SHP77 (cell line): ENCODE results near the gene TBCEL.
"Not testable (repeated sequence)": the region's sequence is repeated elsewhere in the genome, so short reads cannot be mapped to it uniquely, and the experiment has no call there.

ENCODE experiments used
- DNase-seq, 2 experiments: peaks; one replicate each; lab custom pipeline; 2025; lab: John Stamatoyannopoulos, UW

Gene TBCEL

GRCh38 chr11:121106812-121107211 lies 82.9 kb downstream of the TBCEL start:
- no peak for DNase-seq

GRCh38 chr11:121108413-121108812 lies 84.5 kb downstream of the TBCEL start:
- DNase-seq = no peak

- DNase-seq = no peak
Measured at GRCh38 chr11:121109471-121109870, 85.6 kb downstream of the TBCEL start.

- DNase-seq = no peak
Measured at GRCh38 chr11:121109916-121110586, 86.1 kb downstream of the TBCEL start.

- DNase-seq = no peak
Measured at GRCh38 chr11:121110871-121111724, 87.2 kb downstream of the TBCEL start.

GRCh38 chr11:121112498-121113455 lies 88.9 kb downstream of the TBCEL start:
- peak; percentile 71 to 84 for DNase-seq

- DNase-seq = no peak
Measured at GRCh38 chr11:121113611-121114010, 89.7 kb downstream of the TBCEL start.

GRCh38 chr11:121115024-121115423 lies 91.1 kb downstream of the TBCEL start:
- DNase-seq = not testable (repeated sequence)

- no peak for DNase-seq
Measured at GRCh38 chr11:121117788-121118187, 93.9 kb downstream of the TBCEL start.

GRCh38 chr11:121119440-121119839 lies 95.5 kb downstream of the TBCEL start:
- DNase-seq = no peak

GRCh38 chr11:121122328-121122727 lies 98.4 kb downstream of the TBCEL start:
- DNase-seq = no peak

GRCh38 chr11:121123496-121124069 lies 99.7 kb downstream of the TBCEL start:
- DNase-seq = no peak

GRCh38 chr11:121127809-121128208 lies 103.9 kb downstream of the TBCEL start:
- no peak for DNase-seq

GRCh38 chr11:121129362-121130340 lies 105.7 kb downstream of the TBCEL start:
- DNase-seq = no peak

GRCh38 chr11:121131656-121132055 lies 107.8 kb downstream of the TBCEL start:
- no peak for DNase-seq

GRCh38 chr11:121132211-121132976 lies 108.5 kb downstream of the TBCEL start:
- DNase-seq = no peak

- no peak for DNase-seq
Measured at GRCh38 chr11:121134741-121135312, 110.9 kb downstream of the TBCEL start.

- no peak for DNase-seq
Measured at GRCh38 chr11:121137005-121137404, 113.1 kb downstream of the TBCEL start.

GRCh38 chr11:121138259-121138658 lies 114.4 kb downstream of the TBCEL start:
- DNase-seq = no peak
